ENCODE measurements around the gene TNP2. TPM values are rescaled to one million over a fixed set of nuclear protein-coding genes. Genes with fewer than 3 reads are reported as not detected.
A peak's percentile ranks its signal among the peaks of the same experiment; 100 is the strongest.

Gene TNP2
- total and polyA plus RNA-seq, 9 of the 15 experiments (the other 6 are each of a cell fraction or from before 2014, with no cell fraction given): not detected

- TF ChIP-seq, protein P1, sequence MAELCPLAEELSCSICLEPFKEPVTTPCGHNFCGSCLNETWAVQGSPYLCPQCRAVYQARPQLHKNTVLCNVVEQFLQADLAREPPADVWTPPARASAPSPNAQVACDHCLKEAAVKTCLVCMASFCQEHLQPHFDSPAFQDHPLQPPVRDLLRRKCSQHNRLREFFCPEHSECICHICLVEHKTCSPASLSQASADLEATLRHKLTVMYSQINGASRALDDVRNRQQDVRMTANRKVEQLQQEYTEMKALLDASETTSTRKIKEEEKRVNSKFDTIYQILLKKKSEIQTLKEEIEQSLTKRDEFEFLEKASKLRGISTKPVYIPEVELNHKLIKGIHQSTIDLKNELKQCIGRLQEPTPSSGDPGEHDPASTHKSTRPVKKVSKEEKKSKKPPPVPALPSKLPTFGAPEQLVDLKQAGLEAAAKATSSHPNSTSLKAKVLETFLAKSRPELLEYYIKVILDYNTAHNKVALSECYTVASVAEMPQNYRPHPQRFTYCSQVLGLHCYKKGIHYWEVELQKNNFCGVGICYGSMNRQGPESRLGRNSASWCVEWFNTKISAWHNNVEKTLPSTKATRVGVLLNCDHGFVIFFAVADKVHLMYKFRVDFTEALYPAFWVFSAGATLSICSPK (IDR thresholded peaks at IDR 0.05; ENCODE audit: borderline replicate concordance): no peak
- TF ChIP-seq TAL1 (IDR thresholded peaks at IDR 0.05): no peak
- TF ChIP-seq TBP (optimal IDR thresholded peaks at IDR 0.05; ENCODE audit: low read depth, low read length): no peak
- TF ChIP-seq ZKSCAN8 (CRISPR knock-in tag; IDR thresholded peaks at IDR 0.05): no peak
- TF ChIP-seq EZH2 (IDR thresholded peaks at IDR 0.05; ENCODE audit: borderline replicate concordance, low read depth, low read length): no peak
- TF ChIP-seq SMARCA5 (IDR thresholded peaks at IDR 0.05): no peak; the same call in 1 of the 2 replicates
- peak; percentile 50; the same call in 1 of the 2 replicates for TF ChIP-seq ARID2 (IDR thresholded peaks at IDR 0.05)
- peak; percentile 78 for TF ChIP-seq MYC (IDR thresholded peaks at IDR 0.05; ENCODE audit: low read depth, low read length)
- TF ChIP-seq MYC (CRISPR knock-in tag; IDR thresholded peaks at IDR 0.05; ENCODE audit: borderline replicate concordance, low read depth): no peak
- no peak for TF ChIP-seq CBFA2T2 (conservative IDR thresholded peaks at IDR 0.05)
- TF ChIP-seq ZNF785 (CRISPR knock-in tag; IDR thresholded peaks at IDR 0.05): no peak
- no peak for TF ChIP-seq ZBTB17 (CRISPR knock-in tag; IDR thresholded peaks at IDR 0.05)
- TF ChIP-seq ZBTB11 (CRISPR knock-in tag; IDR thresholded peaks at IDR 0.05): no peak
- TF ChIP-seq, protein P2, sequence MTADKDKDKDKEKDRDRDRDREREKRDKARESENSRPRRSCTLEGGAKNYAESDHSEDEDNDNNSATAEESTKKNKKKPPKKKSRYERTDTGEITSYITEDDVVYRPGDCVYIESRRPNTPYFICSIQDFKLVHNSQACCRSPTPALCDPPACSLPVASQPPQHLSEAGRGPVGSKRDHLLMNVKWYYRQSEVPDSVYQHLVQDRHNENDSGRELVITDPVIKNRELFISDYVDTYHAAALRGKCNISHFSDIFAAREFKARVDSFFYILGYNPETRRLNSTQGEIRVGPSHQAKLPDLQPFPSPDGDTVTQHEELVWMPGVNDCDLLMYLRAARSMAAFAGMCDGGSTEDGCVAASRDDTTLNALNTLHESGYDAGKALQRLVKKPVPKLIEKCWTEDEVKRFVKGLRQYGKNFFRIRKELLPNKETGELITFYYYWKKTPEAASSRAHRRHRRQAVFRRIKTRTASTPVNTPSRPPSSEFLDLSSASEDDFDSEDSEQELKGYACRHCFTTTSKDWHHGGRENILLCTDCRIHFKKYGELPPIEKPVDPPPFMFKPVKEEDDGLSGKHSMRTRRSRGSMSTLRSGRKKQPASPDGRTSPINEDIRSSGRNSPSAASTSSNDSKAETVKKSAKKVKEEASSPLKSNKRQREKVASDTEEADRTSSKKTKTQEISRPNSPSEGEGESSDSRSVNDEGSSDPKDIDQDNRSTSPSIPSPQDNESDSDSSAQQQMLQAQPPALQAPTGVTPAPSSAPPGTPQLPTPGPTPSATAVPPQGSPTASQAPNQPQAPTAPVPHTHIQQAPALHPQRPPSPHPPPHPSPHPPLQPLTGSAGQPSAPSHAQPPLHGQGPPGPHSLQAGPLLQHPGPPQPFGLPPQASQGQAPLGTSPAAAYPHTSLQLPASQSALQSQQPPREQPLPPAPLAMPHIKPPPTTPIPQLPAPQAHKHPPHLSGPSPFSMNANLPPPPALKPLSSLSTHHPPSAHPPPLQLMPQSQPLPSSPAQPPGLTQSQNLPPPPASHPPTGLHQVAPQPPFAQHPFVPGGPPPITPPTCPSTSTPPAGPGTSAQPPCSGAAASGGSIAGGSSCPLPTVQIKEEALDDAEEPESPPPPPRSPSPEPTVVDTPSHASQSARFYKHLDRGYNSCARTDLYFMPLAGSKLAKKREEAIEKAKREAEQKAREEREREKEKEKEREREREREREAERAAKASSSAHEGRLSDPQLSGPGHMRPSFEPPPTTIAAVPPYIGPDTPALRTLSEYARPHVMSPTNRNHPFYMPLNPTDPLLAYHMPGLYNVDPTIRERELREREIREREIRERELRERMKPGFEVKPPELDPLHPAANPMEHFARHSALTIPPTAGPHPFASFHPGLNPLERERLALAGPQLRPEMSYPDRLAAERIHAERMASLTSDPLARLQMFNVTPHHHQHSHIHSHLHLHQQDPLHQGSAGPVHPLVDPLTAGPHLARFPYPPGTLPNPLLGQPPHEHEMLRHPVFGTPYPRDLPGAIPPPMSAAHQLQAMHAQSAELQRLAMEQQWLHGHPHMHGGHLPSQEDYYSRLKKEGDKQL (CRISPR knock-in tag; IDR thresholded peaks at IDR 0.05; ENCODE audit: borderline replicate concordance): no peak
- no peak for TF ChIP-seq XRCC4 (IDR thresholded peaks at IDR 0.05; ENCODE audit: extremely low read depth, insufficient read depth, insufficient read length)
Measured at GRCh38 chr16:11251525-11252481, 17.3 kb downstream of the TNP2 start (continued).

Data from K562 (cell line).